Activated naive CD8-positive, alpha-beta T cell (primary cell): ENCODE results near the gene TMEM145.

Source experiments
- H3K27ac Mint-ChIP-seq: one replicate; pipeline ENCODE4 v1.8.0; 2021; ENCODE audit warnings: mixed read lengths
- H3K27me3 Mint-ChIP-seq: one replicate; pipeline ENCODE4 v1.8.0; 2021; ENCODE audit warnings: mixed read lengths
- H3K36me3 Mint-ChIP-seq: one replicate; pipeline ENCODE4 v1.8.0; 2021; ENCODE audit warnings: mixed read lengths
- H3K4me1 Mint-ChIP-seq: one replicate; pipeline ENCODE4 v1.8.0; 2021; ENCODE audit warnings: low read depth, mixed read lengths
- H3K4me3 Mint-ChIP-seq: one replicate; pipeline ENCODE4 v1.8.0; 2021; ENCODE audit warnings: mild to moderate bottlenecking, mixed read lengths
- H3K9me3 Mint-ChIP-seq: one replicate; pipeline ENCODE4 v1.8.0; 2021; ENCODE audit warnings: low read depth, mixed read lengths

The TMEM145 gene

DNA sequence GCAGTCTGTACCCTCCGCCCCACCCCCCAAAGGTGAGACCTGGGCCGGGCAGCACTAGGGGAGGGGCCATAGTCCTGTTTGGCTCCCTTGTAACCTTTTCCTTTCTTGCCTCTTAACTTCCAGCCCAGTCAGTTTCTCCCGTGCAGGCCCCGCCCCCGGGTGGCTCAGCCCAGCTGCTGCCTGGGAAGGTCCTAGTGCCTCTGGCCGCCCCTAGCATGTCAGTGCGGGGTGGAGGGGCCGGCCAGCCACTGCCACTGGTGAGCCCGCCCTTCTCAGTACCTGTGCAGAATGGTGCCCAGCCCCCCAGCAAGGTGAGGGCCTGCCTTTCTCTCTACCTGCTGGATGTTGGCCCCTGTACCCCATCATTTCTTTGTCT, 21.7 kb upstream of the TMEM145 start:
- no peaks in the 10 kb centered on the region for H3K27me3 Mint-ChIP-seq
- no peak overlapping the region for H3K27ac Mint-ChIP-seq
- no peaks in the 10 kb centered on the region for H3K36me3 Mint-ChIP-seq
- no peak overlapping the region for H3K4me3 Mint-ChIP-seq
- H3K9me3 Mint-ChIP-seq = no peaks in the 10 kb centered on the region
- peaks cover 7% of the 10 kb centered on the region for H3K4me1 Mint-ChIP-seq

DNA sequence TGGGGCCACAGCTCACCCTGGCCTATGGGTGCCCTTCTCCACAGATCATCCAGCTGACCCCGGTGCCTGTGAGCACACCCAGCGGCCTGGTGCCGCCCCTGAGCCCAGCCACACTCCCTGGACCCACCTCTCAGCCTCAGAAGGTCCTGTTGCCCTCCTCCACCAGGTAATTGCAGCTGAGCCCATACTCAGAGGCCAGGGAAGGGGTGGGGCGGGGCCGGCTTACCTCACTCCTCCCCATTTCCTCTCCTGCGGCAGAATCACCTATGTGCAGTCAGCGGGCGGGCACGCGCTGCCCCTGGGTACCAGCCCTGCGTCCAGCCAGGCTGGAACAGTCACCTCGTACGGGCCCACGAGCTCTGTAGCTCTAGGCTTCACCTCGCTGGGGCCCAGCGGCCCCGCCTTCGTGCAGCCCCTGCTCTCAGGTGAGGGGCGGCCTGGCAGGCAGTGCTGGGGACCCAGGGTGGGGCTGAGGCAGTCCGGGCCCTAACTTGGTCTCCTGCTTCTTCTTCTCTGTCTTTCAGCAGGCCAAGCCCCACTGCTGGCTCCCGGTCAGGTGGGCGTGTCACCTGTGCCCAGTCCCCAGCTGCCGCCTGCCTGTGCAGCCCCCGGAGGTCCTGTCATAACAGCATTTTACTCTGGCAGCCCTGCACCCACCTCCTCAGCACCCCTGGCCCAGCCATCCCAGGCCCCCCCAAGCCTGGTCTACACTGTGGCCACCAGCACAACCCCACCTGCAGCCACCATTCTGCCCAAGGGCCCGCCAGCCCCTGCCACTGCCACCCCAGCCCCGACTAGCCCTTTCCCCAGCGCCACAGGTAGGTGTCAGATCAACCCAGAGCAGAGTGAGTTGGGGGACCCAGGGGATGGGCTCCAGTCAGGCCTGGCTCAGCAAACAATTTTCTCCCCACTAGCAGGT, 20.8 kb upstream of the TMEM145 start:
- Mint-ChIP-seq H3K9me3 (no peaks in the 10 kb centered on the region), H3K27ac (no peak overlapping the region), H3K36me3 (no peaks in the 10 kb centered on the region)

DNA sequence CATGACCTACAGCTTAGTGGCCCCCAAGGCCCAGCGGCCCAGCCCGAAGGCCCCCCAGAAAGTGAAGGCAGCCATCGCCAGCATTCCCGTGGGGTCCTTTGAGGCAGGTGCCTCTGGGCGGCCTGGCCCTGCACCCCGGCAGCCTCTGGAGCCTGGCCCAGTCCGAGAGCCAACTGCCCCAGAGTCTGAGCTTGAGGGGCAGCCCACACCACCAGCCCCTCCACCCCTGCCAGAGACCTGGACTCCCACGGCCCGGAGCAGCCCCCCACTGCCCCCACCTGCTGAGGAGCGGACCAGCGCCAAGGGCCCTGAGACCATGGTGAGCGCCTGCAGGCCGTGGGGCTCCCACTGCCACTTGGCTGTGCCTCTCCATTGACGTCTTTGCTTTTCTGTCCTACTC, 20.1 kb upstream of the TMEM145 start:
- Mint-ChIP-seq H3K36me3 (no peaks in the 10 kb centered on the region), H3K4me1 (peaks cover 7% of the 10 kb centered on the region), H3K27me3 (no peaks in the 10 kb centered on the region), H3K27ac (no peak overlapping the region), H3K4me3 (no peak overlapping the region), H3K9me3 (no peaks in the 10 kb centered on the region)

More for the DNA sequence above, 20.8 kb upstream of the TMEM145 start:
- Mint-ChIP-seq H3K4me3 (no peak overlapping the region), H3K27me3 (no peaks in the 10 kb centered on the region), H3K4me1 (peaks cover 7% of the 10 kb centered on the region)

DNA sequence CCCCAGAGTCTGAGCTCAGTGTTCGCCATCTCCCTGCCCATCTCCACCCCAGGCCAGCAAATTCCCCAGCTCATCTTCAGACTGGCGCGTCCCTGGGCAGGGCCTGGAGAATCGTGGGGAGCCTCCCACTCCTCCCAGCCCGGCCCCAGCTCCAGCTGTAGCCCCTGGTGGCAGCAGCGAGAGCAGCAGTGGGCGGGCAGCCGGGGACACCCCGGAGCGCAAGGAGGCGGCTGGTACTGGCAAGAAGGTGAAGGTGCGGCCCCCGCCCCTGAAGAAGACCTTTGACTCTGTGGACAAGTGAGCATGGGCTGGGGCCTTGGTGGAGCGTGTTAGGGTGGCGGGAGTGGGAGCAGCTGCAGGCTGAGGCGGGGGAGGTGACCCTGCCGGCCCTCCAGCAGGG, 19.6 kb upstream of the TMEM145 start:
- Mint-ChIP-seq H3K36me3 (no peaks in the 10 kb centered on the region), H3K27ac (no peak overlapping the region), H3K9me3 (no peaks in the 10 kb centered on the region), H3K4me1 (peaks cover 7% of the 10 kb centered on the region), H3K27me3 (no peaks in the 10 kb centered on the region), H3K4me3 (no peak overlapping the region)

DNA sequence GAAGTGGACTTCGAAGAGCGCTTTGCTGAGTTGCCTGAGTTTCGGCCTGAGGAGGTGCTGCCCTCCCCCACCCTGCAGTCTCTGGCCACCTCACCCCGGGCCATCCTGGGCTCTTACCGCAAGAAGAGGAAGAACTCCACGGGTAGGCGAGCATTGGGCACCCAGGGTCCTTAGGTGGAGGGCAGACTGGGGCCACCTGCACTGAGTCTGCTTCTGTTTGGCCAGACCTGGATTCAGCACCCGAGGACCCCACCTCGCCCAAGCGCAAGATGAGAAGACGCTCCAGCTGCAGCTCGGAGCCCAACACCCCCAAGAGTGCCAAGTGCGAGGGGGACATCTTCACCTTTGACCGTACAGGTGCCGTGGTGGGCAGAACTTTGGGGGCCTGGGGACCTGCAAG, 19.2 kb upstream of the TMEM145 start:
- H3K9me3 Mint-ChIP-seq = no peaks in the 10 kb centered on the region
- H3K36me3 Mint-ChIP-seq = no peaks in the 10 kb centered on the region
- peaks cover 7% of the 10 kb centered on the region for H3K4me1 Mint-ChIP-seq
- H3K4me3 Mint-ChIP-seq = no peak overlapping the region
- no peak overlapping the region for H3K27ac Mint-ChIP-seq
- H3K27me3 Mint-ChIP-seq = no peaks in the 10 kb centered on the region

DNA sequence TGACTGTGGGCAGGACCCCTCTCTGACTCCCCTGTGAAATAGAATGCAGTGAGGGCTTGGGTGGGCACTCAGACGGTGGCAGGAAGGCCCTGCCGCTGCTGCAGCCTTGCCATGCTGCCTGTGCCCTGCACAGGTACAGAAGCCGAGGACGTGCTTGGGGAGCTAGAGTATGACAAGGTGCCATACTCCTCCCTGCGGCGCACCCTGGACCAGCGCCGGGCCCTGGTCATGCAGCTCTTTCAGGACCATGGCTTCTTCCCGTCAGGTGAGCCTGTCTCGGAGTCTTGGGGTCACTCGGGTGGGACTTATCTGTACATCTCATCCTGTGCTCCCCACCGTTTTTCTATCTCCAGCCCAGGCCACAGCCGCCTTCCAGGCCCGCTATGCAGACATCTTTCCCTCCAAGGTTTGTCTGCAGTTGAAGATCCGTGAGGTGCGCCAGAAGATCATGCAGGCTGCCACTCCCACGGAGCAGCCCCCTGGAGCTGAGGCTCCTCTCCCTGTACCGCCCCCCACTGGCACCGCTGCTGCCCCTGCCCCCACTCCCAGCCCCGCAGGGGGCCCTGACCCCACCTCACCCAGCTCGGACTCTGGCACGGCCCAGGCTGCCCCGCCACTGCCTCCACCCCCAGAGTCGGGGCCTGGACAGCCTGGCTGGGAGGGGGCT, 18.5 kb upstream of the TMEM145 start:
- H3K27ac Mint-ChIP-seq = no peak overlapping the region
- no peaks in the 10 kb centered on the region for H3K9me3 Mint-ChIP-seq
- no peak overlapping the region for H3K4me3 Mint-ChIP-seq
- no peaks in the 10 kb centered on the region for H3K27me3 Mint-ChIP-seq
- H3K36me3 Mint-ChIP-seq = no peaks in the 10 kb centered on the region
- peaks cover 7% of the 10 kb centered on the region for H3K4me1 Mint-ChIP-seq

DNA sequence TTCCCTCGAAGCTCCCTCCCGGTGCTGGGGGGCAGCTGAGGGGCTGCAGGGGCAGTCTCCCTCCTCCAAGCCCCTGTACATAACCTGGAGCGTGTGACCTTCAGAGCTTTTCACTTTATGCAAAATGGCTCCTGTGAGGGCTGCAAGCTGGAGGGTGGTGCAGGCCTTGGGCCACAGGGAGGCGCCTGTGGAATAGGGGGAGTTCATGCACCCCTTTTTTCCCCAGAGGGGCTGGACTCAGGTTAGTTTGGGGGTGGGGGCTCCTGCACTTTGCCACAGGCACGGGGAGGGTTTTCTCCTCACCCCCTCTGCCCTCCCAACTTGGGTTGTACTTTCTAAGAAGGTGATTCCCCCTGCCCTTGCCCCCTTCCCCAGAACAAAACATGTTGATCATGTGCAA, 17.8 kb upstream of the TMEM145 start:
- Mint-ChIP-seq H3K4me3 (no peak overlapping the region), H3K36me3 (no peaks in the 10 kb centered on the region), H3K4me1 (peaks cover 9% of the 10 kb centered on the region), H3K27me3 (no peaks in the 10 kb centered on the region), H3K27ac (no peak overlapping the region), H3K9me3 (no peaks in the 10 kb centered on the region)

DNA sequence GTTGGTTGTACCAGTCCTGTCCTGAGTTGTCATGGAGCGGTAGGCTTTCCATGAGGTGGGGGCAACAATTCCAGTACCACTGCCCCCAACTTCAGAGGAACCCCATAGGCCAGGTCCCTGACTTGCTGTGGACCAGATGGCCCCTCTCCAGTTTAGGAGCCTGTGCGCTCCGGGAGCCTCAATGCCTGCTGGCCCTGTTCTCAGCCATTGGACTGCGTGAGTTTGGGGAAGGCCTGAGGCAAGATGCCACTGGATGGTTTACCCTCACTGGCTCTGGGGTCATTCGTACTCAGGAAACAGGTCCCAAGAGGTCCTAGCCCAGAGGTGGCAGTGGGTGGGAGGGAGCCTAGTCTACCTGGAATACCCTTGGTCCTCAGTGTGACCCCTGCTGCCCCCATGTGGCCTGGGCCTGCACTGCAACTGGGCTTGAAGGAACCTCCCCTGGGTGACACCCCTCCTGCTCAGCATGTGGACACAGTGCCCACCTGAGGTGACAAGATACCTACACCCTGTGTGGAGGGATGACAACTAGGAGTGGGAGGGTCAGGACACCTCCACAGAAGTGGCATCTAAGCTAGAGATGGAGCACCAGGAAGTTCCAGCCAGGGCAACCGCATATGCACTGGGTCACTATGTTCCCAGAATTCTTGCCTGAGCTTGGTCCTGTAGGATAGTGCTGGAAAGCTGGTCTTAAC, 17.1 kb upstream of the TMEM145 start:
- H3K9me3 Mint-ChIP-seq = no peaks in the 10 kb centered on the region
- no peak overlapping the region for H3K4me3 Mint-ChIP-seq
- H3K27me3 Mint-ChIP-seq = no peaks in the 10 kb centered on the region
- no peaks in the 10 kb centered on the region for H3K36me3 Mint-ChIP-seq
- H3K4me1 Mint-ChIP-seq = peaks cover 9% of the 10 kb centered on the region
- H3K27ac Mint-ChIP-seq = no peak overlapping the region

DNA sequence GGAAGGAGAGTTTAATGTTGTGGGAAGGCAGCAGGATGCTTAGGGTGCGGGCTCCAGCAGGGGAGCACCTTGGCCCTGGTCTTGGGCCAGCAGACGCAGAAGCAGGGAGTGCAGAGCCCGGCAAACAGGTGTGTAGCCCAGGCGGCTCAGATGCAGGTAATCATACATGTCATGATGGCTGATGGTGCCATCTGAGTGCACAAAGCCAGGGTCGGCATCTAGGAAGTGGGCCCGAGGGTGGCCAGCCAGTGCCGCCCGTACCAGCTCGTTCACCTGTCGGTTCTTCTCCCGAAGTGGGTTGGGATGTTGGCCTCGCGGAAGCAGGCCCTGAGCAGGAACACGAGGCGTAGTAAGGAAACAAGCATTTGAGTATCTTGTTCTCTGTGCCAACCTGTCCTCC, 16.1 kb upstream of the TMEM145 start:
- H3K27ac Mint-ChIP-seq = no peak overlapping the region
- H3K4me3 Mint-ChIP-seq = no peak overlapping the region

DNA sequence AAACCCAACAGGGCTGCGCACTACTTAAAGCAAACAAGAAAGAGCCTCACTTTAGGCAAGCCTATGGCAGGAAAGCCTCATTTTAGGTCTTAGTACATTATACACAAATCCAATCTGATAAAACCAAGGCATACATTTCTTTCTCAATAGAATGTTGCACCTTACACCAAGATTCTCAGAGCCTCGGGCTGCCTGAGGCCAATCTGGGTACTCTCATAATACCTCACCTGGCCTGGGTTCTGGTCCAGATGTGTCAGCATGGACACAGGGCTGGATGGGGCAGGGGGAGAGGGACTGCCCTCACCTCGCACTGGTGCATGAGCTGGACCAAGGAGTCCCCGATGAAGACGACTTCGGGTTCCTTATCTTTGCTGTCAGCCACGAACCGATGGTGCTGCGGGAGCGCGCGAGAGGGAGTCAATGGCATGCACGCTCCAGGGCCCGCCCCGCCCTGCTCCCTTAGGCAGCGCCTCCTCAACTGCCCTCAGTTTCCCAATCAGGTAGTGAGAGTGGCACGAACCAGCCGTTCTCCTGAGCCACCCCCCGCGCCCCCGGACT, 11.4 kb upstream of the TMEM145 start, which contains the start of gene PRR19:
Gene PRR19, plus strand, starts transcription at position 487 of the 558 bp plus-strand sequence. CDS start 7,453 bp downstream, outside the sequence.
- Mint-ChIP-seq H3K27me3 (no peaks in the 10 kb centered on the region), H3K27ac (peak within 1 kb of the TSS; percentile 90), H3K9me3 (no peaks in the 10 kb centered on the region), H3K4me3 (peak within 1 kb of the TSS; percentile 89), H3K4me1 (peaks cover 19% of the 10 kb centered on the region), H3K36me3 (no peaks in the 10 kb centered on the region)

More for the DNA sequence above, 16.1 kb upstream of the TMEM145 start:
- no peaks in the 10 kb centered on the region for H3K36me3 Mint-ChIP-seq
- H3K4me1 Mint-ChIP-seq = peaks cover 11% of the 10 kb centered on the region
- H3K27me3 Mint-ChIP-seq = no peaks in the 10 kb centered on the region
- no peaks in the 10 kb centered on the region for H3K9me3 Mint-ChIP-seq

DNA sequence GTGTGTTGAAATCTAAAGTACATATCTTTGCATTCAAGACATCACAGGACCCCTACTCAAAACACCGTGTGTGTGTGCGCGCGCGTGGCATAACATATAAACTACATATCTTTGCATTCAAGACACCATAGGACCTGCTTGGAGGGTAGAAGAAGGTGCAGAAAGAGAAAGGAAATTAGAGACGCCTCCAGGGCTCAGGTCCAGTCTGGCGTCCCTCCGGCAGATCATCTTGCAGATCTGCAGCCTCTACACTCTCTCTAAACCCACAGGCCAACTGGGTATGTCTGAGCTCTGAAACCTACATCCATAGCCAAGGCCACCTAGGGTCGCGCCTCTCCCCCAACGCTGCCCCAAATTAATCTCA, 10.0 kb upstream of the TMEM145 start:
- no peaks in the 10 kb centered on the region for H3K36me3 Mint-ChIP-seq
- H3K27me3 Mint-ChIP-seq = no peaks in the 10 kb centered on the region
- H3K27ac Mint-ChIP-seq = peak overlapping the region; percentile 90
- peaks cover 19% of the 10 kb centered on the region for H3K4me1 Mint-ChIP-seq
- peak overlapping the region; percentile 89 for H3K4me3 Mint-ChIP-seq
- no peaks in the 10 kb centered on the region for H3K9me3 Mint-ChIP-seq

DNA sequence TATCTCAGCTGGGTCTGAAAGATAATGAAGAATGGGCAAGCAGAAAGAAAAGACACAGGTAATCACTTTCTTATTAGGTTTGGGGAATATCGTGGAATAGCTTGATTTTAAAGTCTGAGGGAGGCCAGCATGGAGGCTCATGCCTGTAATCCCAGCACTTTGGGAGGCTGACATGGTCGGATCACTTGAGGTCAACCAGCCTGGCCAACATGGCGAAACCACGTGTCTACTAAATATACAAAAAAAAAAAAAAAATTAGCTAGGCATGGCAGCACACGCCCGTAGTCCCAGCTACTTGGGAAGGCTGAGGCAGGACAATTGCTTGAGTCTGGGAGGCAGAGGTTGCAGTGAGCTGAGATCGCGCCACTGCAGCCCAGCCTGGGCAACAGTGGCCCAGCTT, 9.2 kb upstream of the TMEM145 start:
- H3K27ac Mint-ChIP-seq = no peak overlapping the region
- no peaks in the 10 kb centered on the region for H3K9me3 Mint-ChIP-seq
- no peaks in the 10 kb centered on the region for H3K27me3 Mint-ChIP-seq
- H3K36me3 Mint-ChIP-seq = no peaks in the 10 kb centered on the region
- no peak overlapping the region for H3K4me3 Mint-ChIP-seq
- H3K4me1 Mint-ChIP-seq = peaks cover 19% of the 10 kb centered on the region

DNA sequence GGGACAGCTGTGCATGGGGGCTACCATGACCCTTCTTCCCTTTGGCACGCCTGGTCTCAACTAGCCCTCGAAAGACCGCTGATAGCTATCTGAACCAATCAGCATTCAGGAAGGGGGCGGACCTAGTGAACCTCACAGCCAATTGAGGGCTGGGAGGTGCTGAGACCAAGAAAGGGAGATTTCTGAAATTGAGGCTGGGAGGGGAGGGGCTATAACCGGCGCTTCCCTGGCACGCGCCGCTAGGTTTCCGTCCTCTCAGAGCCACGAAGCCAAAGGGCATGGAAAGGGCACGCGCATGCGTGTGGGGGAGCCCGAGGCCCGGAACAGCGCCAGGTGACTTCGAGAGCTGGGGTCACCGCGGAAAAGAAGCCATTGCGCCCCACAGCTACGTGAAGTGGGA, 6.5 kb upstream of the TMEM145 start:
- no peaks in the 10 kb centered on the region for H3K36me3 Mint-ChIP-seq
- H3K4me1 Mint-ChIP-seq = peaks cover 12% of the 10 kb centered on the region
- no peak overlapping the region for H3K4me3 Mint-ChIP-seq
- no peaks in the 10 kb centered on the region for H3K9me3 Mint-ChIP-seq
- peaks cover 4% of the 10 kb centered on the region for H3K27me3 Mint-ChIP-seq
- no peak overlapping the region for H3K27ac Mint-ChIP-seq

DNA sequence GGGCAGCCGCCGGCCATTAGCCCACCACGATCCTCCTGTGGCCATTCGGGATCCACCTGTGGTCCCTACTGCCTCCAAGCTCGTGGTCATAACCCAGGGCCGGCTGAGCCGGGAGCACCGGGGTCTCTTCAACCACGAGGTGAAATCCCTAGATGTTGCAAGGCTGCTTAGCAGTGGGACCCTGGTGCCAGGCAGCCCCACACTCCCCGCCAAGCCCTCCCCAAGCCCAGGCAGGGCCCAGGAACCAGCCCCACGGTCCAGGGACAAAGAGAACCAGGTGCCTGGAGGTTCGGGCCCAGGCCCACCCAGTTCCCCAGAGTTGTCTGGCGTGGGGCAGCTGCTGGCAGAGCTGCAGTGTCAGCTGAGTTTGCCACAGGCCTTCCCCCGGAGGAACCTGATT, 3.4 kb upstream of the TMEM145 start:
- H3K4me1 Mint-ChIP-seq = peaks cover 14% of the 10 kb centered on the region

DNA sequence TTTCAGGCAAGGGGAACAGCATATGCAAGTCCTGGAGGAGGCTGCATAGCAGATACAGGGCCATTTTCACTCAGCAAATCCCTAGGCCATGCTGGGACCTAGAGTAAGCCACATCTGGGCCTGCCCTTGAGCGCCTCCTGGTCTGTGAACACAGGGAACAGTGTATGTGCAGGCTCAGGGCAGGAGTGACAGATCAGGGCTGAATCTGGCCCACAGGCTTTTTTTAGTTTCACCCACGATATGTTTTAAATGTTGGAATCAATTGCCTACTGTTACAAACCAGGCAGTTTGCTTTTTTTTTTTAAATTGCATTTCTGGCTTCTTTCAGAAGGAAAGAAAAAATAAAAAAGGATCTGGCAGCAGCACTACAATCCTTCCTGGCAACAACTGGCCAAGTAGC, 1.5 kb upstream of the TMEM145 start:
- Mint-ChIP-seq H3K9me3 (no peaks in the 10 kb centered on the region), H3K4me3 (no peak overlapping the region), H3K27ac (no peak overlapping the region), H3K27me3 (peaks cover 13% of the 10 kb centered on the region), H3K36me3 (no peaks in the 10 kb centered on the region), H3K4me1 (peaks cover 14% of the 10 kb centered on the region)

More for the DNA sequence above, 3.4 kb upstream of the TMEM145 start:
- Mint-ChIP-seq H3K36me3 (no peaks in the 10 kb centered on the region), H3K9me3 (no peaks in the 10 kb centered on the region), H3K27me3 (peaks cover 11% of the 10 kb centered on the region), H3K4me3 (no peak overlapping the region), H3K27ac (no peak overlapping the region)
